Suprapubic skin (tissue), 4 donors: ENCODE results near the gene TMEM18. TPM values are rescaled to one million over a fixed set of nuclear protein-coding genes. Genes with fewer than 3 reads are reported as not detected.
A peak's percentile ranks its signal among the peaks of the same experiment; 100 is the strongest.

Experiments
- DNase-seq, 2 donors: peaks; one replicate each; pipeline ENCODE4 v3.0.0-alpha.2; 2019; ENCODE audit warnings: low spot score in 2 of 2
- H3K27ac ChIP-seq: fragments of 200-600 bp; sonication (generic); one replicate; pipeline ENCODE4 v1.5.1; 2019
- H3K27me3 ChIP-seq: fragments of 200-600 bp; sonication (generic); one replicate; pipeline ENCODE4 v1.5.1; 2019
- H3K36me3 ChIP-seq: fragments of 200-600 bp; sonication (generic); one replicate; pipeline ENCODE4 v1.5.1; 2019
- H3K4me1 ChIP-seq: fragments of 200-600 bp; sonication (generic); one replicate; pipeline ENCODE4 v1.5.1; 2019
- H3K4me3 ChIP-seq: fragments of 200-600 bp; sonication (generic); one replicate; pipeline ENCODE4 v1.5.1; 2019; ENCODE audit warnings: mild to moderate bottlenecking
- H3K9me3 ChIP-seq: fragments of 200-600 bp; sonication (generic); one replicate; pipeline ENCODE4 v1.5.1; 2019
- CTCF ChIP-seq, 2 donors: fragments of 200-600 bp in 1 of 2; fragments of 450-650 bp in 1 of 2; sonication (generic) in 1 of 2; IDR thresholded peaks; one replicate each; pipeline ENCODE4 v1.5.1; 2016 to 2019; ENCODE audit warnings: antibody characterized with exemption in 2 of 2, mild to moderate bottlenecking in 1 of 2, moderate library complexity in 1 of 2
- EP300 ChIP-seq: sonication (generic); formaldehyde crosslinking; IDR thresholded peaks from one replicate; pipeline ENCODE4 v1.6.1; 2017; ENCODE audit warnings: antibody characterized with exemption
- POLR2A ChIP-seq, 2 donors: fragments of 450-650 bp; IDR thresholded peaks; one replicate each; pipeline ENCODE4 v1.6.1; 2017; ENCODE audit warnings: antibody characterized with exemption in 2 of 2, mild to moderate bottlenecking in 2 of 2, moderate library complexity in 2 of 2
- POLR2AphosphoS5 ChIP-seq, 3 donors: sonication (generic); formaldehyde crosslinking; IDR thresholded peaks; one replicate each; pipeline ENCODE4 v1.6.1; 2017; ENCODE audit warnings: antibody characterized with exemption in 3 of 3
- WGBS: methylation state at CpG from one replicate; pipeline ENCODE4 v1.1.5; 2018; 5-methylcytosine and 5-hydroxymethylcytosine counted together
- total RNA-seq, 4 donors: library from RNA; depleted of rRNA; stranded (reverse); fragments of >200 nt; gene quantifications; one replicate each; pipeline ENCODE4 v1.1.0, GENCODE V29; 2016

TMEM18 gene
- total RNA-seq, 4 donors from 2014 or later = 20.4 to 24.6 (median 22.0) TPM

- no peak for TF ChIP-seq EP300
- TF ChIP-seq POLR2A (IDR thresholded peaks at IDR 0.05) = no peak
- no peak for TF ChIP-seq CTCF (IDR thresholded peaks at IDR 0.05)
- no peak for TF ChIP-seq POLR2AphosphoS5 (IDR thresholded peaks at IDR 0.05)
- 78% methylated on average over 5 of the region's 5 CpGs for WGBS
- Histone ChIP-seq H3K4me1 (no peaks in the 10 kb centered on the region), H3K9me3 (no peaks in the 10 kb centered on the region), H3K4me3 (no peak overlapping the region), H3K36me3 (no peaks in the 10 kb centered on the region), H3K27me3 (peaks cover 15% of the 10 kb centered on the region), H3K27ac (no peak overlapping the region)
- peak in 1 of 2 donors; percentile 63 for DNase-seq
Measured at GRCh38 chr2:656676-657075, 20.5 kb downstream of the TMEM18 start.

GRCh38 chr2:655626-656025, 21.6 kb downstream of the TMEM18 start:
- peaks cover 9% of the 10 kb centered on the region for H3K27me3 ChIP-seq
- no peak overlapping the region for H3K27ac ChIP-seq
- H3K4me3 ChIP-seq = no peak overlapping the region
- H3K4me1 ChIP-seq = peaks cover 3% of the 10 kb centered on the region
- no peak for TF ChIP-seq POLR2AphosphoS5 (IDR thresholded peaks at IDR 0.05)
- TF ChIP-seq POLR2A (IDR thresholded peaks at IDR 0.05) = no peak
- TF ChIP-seq CTCF (IDR thresholded peaks at IDR 0.05) = no peak
- no peaks in the 10 kb centered on the region for H3K36me3 ChIP-seq
- no peaks in the 10 kb centered on the region for H3K9me3 ChIP-seq
- peak in 1 of 2 donors; percentile 18 for DNase-seq

- DNase-seq = peak in 1 of 2 donors; percentile 32
- no peak overlapping the region for H3K27ac ChIP-seq
- H3K4me3 ChIP-seq = no peak overlapping the region
- TF ChIP-seq CTCF (IDR thresholded peaks at IDR 0.05) (no peak), EP300 (no peak), POLR2AphosphoS5 (IDR thresholded peaks at IDR 0.05) (no peak), POLR2A (IDR thresholded peaks at IDR 0.05) (no peak)
- H3K36me3 ChIP-seq = no peaks in the 10 kb centered on the region
- H3K27me3 ChIP-seq = peaks cover 7% of the 10 kb centered on the region
- no peaks in the 10 kb centered on the region for H3K9me3 ChIP-seq
- H3K4me1 ChIP-seq = peaks cover 3% of the 10 kb centered on the region
- 89% methylated on average over 10 of the region's 10 CpGs for WGBS
Measured at GRCh38 chr2:654896-655295, 22.3 kb downstream of the TMEM18 start.

- 83% methylated on average over 14 of the region's 17 CpGs for WGBS
- peak in 1 of 2 donors; percentile 74 for DNase-seq
- TF ChIP-seq CTCF (IDR thresholded peaks at IDR 0.05) (no peak), EP300 (no peak)
- Histone ChIP-seq H3K36me3 (no peaks in the 10 kb centered on the region), H3K4me3 (no peak overlapping the region), H3K27ac (no peak overlapping the region), H3K4me1 (peaks cover 3% of the 10 kb centered on the region), H3K27me3 (no peaks in the 10 kb centered on the region), H3K9me3 (no peaks in the 10 kb centered on the region)
Measured at GRCh38 chr2:653645-654425, 23.4 kb downstream of the TMEM18 start.

- peak in 1 of 2 donors; percentile 76 for DNase-seq
- Histone ChIP-seq H3K36me3 (no peaks in the 10 kb centered on the region), H3K9me3 (no peaks in the 10 kb centered on the region)
Measured at GRCh38 chr2:652881-653480, 24.2 kb downstream of the TMEM18 start.

More at GRCh38 chr2:652881-653480, 24.2 kb downstream of the TMEM18 start:
- H3K4me1 ChIP-seq = peaks cover 3% of the 10 kb centered on the region
- WGBS = 83% methylated on average over 6 of the region's 6 CpGs
- TF ChIP-seq POLR2A (IDR thresholded peaks at IDR 0.05) = no peak
- TF ChIP-seq CTCF (IDR thresholded peaks at IDR 0.05) = no peak
- TF ChIP-seq EP300 = no peak
- no peak for TF ChIP-seq POLR2AphosphoS5 (IDR thresholded peaks at IDR 0.05)
- no peak overlapping the region for H3K4me3 ChIP-seq
- no peaks in the 10 kb centered on the region for H3K27me3 ChIP-seq
- H3K27ac ChIP-seq = no peak overlapping the region
